Measurements from ENCODE around the gene PLEKHF1. TPM values are rescaled to one million over a fixed set of nuclear protein-coding genes. Genes with fewer than 3 reads are reported as not detected.

Gene PLEKHF1
- total RNA-seq, 1 experiment from 2014 or later = 15.9 TPM

DNA sequence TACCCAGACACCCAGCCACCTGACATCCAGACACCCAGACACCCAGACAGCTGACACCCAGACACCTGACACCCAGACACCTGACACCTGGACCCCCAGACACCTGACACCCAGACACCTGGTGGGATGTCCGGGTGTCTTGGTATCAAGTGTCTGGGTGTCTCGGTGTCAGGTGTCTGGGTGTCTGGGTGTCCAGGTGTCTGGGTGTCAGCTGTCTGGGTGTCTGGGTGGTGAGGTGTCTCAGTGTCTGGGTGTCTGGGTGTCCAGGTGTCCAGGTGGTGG, 31.2 kb downstream of the PLEKHF1 start:
- H3K9ac ChIP-seq (ENCODE audit: low read length) = no peak overlapping the region
- intact Hi-C loops (cut with micrococcal nuclease) = loop anchor here (10.0 kb wide), 1 partner anchor 232 kb away; no protein-coding TSS in a partner anchor

DNA sequence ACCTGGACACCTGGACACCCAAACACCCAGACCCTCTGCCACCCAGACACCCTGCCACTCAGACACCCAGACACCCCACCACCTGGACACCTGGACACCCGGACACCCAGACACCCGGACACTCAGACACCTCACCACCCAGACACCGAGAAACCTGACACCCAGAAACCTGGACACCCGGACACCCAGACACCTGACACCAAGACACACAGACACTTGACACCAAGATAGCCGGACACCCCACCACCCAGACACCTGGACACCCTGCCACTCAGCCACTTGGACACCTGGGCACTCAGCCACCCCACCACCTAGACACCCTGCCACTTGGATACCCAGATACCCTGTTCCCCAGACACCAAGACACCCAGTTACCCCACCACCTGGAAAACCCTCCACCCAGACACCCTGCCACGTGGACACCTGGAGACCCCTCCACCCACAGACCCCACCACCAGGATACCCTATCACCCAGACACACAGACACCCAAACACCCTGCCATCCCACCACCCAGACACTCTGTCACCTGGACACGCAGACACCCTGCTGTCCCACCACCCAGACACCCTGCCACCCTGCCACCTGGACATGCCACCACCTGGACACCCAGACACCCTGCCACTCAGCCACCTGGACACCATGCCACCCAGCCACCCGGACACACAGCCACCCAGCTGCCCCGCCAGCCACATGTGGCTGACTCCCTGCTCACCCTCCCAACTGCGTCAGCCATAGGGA, 32.4 kb downstream of the PLEKHF1 start:
- TF ChIP-seq, protein P1, sequence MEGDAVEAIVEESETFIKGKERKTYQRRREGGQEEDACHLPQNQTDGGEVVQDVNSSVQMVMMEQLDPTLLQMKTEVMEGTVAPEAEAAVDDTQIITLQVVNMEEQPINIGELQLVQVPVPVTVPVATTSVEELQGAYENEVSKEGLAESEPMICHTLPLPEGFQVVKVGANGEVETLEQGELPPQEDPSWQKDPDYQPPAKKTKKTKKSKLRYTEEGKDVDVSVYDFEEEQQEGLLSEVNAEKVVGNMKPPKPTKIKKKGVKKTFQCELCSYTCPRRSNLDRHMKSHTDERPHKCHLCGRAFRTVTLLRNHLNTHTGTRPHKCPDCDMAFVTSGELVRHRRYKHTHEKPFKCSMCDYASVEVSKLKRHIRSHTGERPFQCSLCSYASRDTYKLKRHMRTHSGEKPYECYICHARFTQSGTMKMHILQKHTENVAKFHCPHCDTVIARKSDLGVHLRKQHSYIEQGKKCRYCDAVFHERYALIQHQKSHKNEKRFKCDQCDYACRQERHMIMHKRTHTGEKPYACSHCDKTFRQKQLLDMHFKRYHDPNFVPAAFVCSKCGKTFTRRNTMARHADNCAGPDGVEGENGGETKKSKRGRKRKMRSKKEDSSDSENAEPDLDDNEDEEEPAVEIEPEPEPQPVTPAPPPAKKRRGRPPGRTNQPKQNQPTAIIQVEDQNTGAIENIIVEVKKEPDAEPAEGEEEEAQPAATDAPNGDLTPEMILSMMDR (conservative IDR thresholded peaks at IDR 0.05; ENCODE audit: low read depth, low read length) = no peak
- no peak for TF ChIP-seq EZH2 (IDR thresholded peaks at IDR 0.05; ENCODE audit: low read length, unreplicated experiment)
- no peak for TF ChIP-seq EZH2phosphoT487 (IDR thresholded peaks at IDR 0.05; ENCODE audit: borderline replicate concordance, low read length)
- H3K27me3 ChIP-seq (ENCODE audit: low read length) = no peaks in the 10 kb centered on the region
- no peak overlapping the region for H3K27ac ChIP-seq (ENCODE audit: low read length)
- ATAC-seq = no peak
- no peak overlapping the region for H2AFZ ChIP-seq (ENCODE audit: low read length)
- no peak for DNase-seq
- no peak overlapping the region for H3K4me3 ChIP-seq (ENCODE audit: low read length)
- no peaks in the 10 kb centered on the region for H3K36me3 ChIP-seq (ENCODE audit: low read depth, low read length)
- H3K9me2 ChIP-seq (replicated peaks; ENCODE audit: low read length) = no peaks in the 10 kb centered on the region
- no peak overlapping the region for H3K9ac ChIP-seq (ENCODE audit: low read length)
- no peaks in the 10 kb centered on the region for H3K79me2 ChIP-seq (ENCODE audit: low read length)
- no peak overlapping the region for H3K4me2 ChIP-seq (ENCODE audit: low read length)
- BruUV-seq (replicated peaks) = no TSS peak
- H3K4me1 ChIP-seq (ENCODE audit: insufficient read depth, low read length) = no peaks in the 10 kb centered on the region
- H3F3A ChIP-seq (ENCODE audit: low read length, unreplicated experiment) = no peaks in the 10 kb centered on the region
- ChIA-PET CTCF (no interaction called here), POLR2A (ENCODE audit: unreplicated experiment) (no interaction called here)
- no peaks in the 10 kb centered on the region for H4K20me1 ChIP-seq (ENCODE audit: low read length)
- H3K9me3 ChIP-seq (ENCODE audit: low read length) = no peaks in the 10 kb centered on the region
- intact Hi-C loops (cut with micrococcal nuclease) = loop anchor here (10.0 kb wide), 1 partner anchor 233 kb away; no protein-coding TSS in a partner anchor

More for the DNA sequence above, 31.2 kb downstream of the PLEKHF1 start:
- POLR2A ChIA-PET (ENCODE audit: unreplicated experiment) = no interaction called here
- no peaks in the 10 kb centered on the region for H3K27me3 ChIP-seq (ENCODE audit: low read length)
- H3K27ac ChIP-seq (ENCODE audit: low read length) = no peak overlapping the region
- DNase-seq (no peak), ATAC-seq (no peak)
- no peaks in the 10 kb centered on the region for H3K9me2 ChIP-seq (replicated peaks; ENCODE audit: low read length)
- BruUV-seq (replicated peaks) = no TSS peak
- no peaks in the 10 kb centered on the region for H3K36me3 ChIP-seq (ENCODE audit: low read depth, low read length)
- no peak overlapping the region for H3K4me2 ChIP-seq (ENCODE audit: low read length)
- no peaks in the 10 kb centered on the region for H3F3A ChIP-seq (ENCODE audit: low read length, unreplicated experiment)
- H3K79me2 ChIP-seq (ENCODE audit: low read length) = no peaks in the 10 kb centered on the region
- H3K4me3 ChIP-seq (ENCODE audit: low read length) = no peak overlapping the region
- CTCF ChIA-PET = no interaction called here
- TF ChIP-seq EZH2phosphoT487 (IDR thresholded peaks at IDR 0.05; ENCODE audit: borderline replicate concordance, low read length) (no peak), EZH2 (IDR thresholded peaks at IDR 0.05; ENCODE audit: low read length, unreplicated experiment) (no peak)
- TF ChIP-seq, protein P1 (conservative IDR thresholded peaks at IDR 0.05; ENCODE audit: low read depth, low read length) = no peak
- H3K9me3 ChIP-seq (ENCODE audit: low read length) = no peaks in the 10 kb centered on the region
- no peaks in the 10 kb centered on the region for H4K20me1 ChIP-seq (ENCODE audit: low read length)
- H2AFZ ChIP-seq (ENCODE audit: low read length) = no peak overlapping the region
- H3K4me1 ChIP-seq (ENCODE audit: insufficient read depth, low read length) = no peaks in the 10 kb centered on the region

DNA sequence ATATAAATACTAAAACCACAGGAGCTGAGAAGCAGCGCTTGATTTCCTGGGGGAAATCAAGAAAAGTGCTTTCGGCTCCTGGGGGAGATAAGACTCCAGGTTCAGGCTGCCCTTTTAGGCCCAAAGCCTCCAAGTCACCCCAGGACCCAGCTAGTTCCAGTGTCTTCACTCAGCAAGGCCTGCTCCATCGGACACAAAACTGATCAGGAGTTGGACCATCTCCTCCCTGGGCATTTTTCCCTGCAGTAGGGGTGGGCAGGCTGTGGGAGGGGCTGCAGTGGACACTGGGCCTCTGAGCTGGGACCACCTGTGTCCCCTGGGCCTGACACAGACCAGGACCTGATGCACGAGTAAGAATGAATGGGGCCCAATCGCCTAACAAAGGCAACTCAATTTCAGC, 34.6 kb downstream of the PLEKHF1 start:
- Histone ChIP-seq H3K36me3 (ENCODE audit: low read depth, low read length) (no peaks in the 10 kb centered on the region), H3K4me2 (ENCODE audit: low read length) (no peak overlapping the region), H3K4me3 (ENCODE audit: low read length) (no peak overlapping the region), H3F3A (ENCODE audit: low read length, unreplicated experiment) (no peaks in the 10 kb centered on the region), H3K4me1 (ENCODE audit: insufficient read depth, low read length) (no peaks in the 10 kb centered on the region), H3K9me2 (replicated peaks; ENCODE audit: low read length) (no peaks in the 10 kb centered on the region), H3K27me3 (ENCODE audit: low read length) (no peaks in the 10 kb centered on the region), H4K20me1 (ENCODE audit: low read length) (no peaks in the 10 kb centered on the region), H3K79me2 (ENCODE audit: low read length) (no peaks in the 10 kb centered on the region), H3K9ac (ENCODE audit: low read length) (no peak overlapping the region), H3K9me3 (ENCODE audit: low read length) (no peaks in the 10 kb centered on the region), H3K27ac (ENCODE audit: low read length) (no peak overlapping the region), H2AFZ (ENCODE audit: low read length) (no peak overlapping the region)
- TF ChIP-seq EZH2 (IDR thresholded peaks at IDR 0.05; ENCODE audit: low read length, unreplicated experiment) = no peak
- TF ChIP-seq, protein P1 (conservative IDR thresholded peaks at IDR 0.05; ENCODE audit: low read depth, low read length) = no peak
- TF ChIP-seq EZH2phosphoT487 (IDR thresholded peaks at IDR 0.05; ENCODE audit: borderline replicate concordance, low read length) = no peak
- intact Hi-C loops (cut with micrococcal nuclease) = loop anchor here (10.0 kb wide), 1 partner anchor 235 kb away; no protein-coding TSS in a partner anchor
- CTCF ChIA-PET = no interaction called here
- BruUV-seq (replicated peaks) = no TSS peak
- POLR2A ChIA-PET (ENCODE audit: unreplicated experiment) = no interaction called here
- no peak for ATAC-seq
- DNase-seq = no peak
